Measurements from ENCODE around the gene VAMP5.

- TF ChIP-seq CTCF (IDR thresholded peaks at IDR 0.05; ENCODE audit: insufficient read depth, low read depth, low read length): no peak
- no peak for TF ChIP-seq EZH2 (IDR thresholded peaks at IDR 0.05; ENCODE audit: insufficient read depth, low read length)
These were observed 49.4 kb upstream of the VAMP5 start for GRCh38 chr2:85534881-85535280.

All from astrocyte (in vitro differentiated cells and primary cell).